Fibroblast of lung (primary cell): ENCODE data around the gene TRIM47.

ENCODE experiments used
- CTCF ChIP-seq, 2 donors: IDR thresholded peaks in 1 of 2; conservative IDR thresholded peaks in 1 of 2; 1 replicate in 1 of 2; 2 replicates in 1 of 2; pipeline ENCODE4 v1.5.1; 2011 to 2012; ENCODE audit warnings: low read length in 2 of 2, control low read depth in 1 of 2, inconsistent platforms in 1 of 2, low read depth in 1 of 2, mild to moderate bottlenecking in 1 of 2
- EZH2 ChIP-seq: IDR thresholded peaks from 2 replicates; pipeline ENCODE4 v1.5.1; 2012; ENCODE audit warnings: low read length, control low read depth, mild to moderate bottlenecking; ENCODE audit errors: missing control alignments

GRCh38 chr17:75844530-75845057, 33.8 kb downstream of the TRIM47 start:
- TF ChIP-seq CTCF (conservative IDR thresholded peaks at IDR 0.05 in 1 of 2, IDR thresholded peaks at IDR 0.05 in 1 of 2; ENCODE audit: low read depth in 1 of 2, low read length in 2 of 2): no peak
- TF ChIP-seq EZH2: no peak
